Middle frontal gyrus (tissue), 1 donor: ENCODE results near the gene SSTR3.
"Not testable (repeated sequence)": the region's sequence is repeated elsewhere in the genome, so short reads cannot be mapped to it uniquely, and the experiment has no call there.

Experiments used
- DNase-seq: peaks from one replicate; pipeline ENCODE4 v3.0.0-alpha.2; 2015; ENCODE audit warnings: low spot score; ENCODE audit errors: extremely low spot score

SSTR3 gene

GRCh38 chr22:37212174-37212906 lies at the start of gene SSTR3:
Gene SSTR3 (minus strand): TSS chr22:37212477. CDS start chr22:37207803, 4,674 bp downstream.
- DNase-seq: no peak

GRCh38 chr22:37260901-37261336 lies 48.6 kb upstream of the SSTR3 start:
- DNase-seq: no peak

- no peak for DNase-seq
These were observed 48.0 kb upstream of the SSTR3 start for GRCh38 chr22:37260155-37260795.

- no peak for DNase-seq
These were observed 47.3 kb upstream of the SSTR3 start for GRCh38 chr22:37259540-37260029.

DNA sequence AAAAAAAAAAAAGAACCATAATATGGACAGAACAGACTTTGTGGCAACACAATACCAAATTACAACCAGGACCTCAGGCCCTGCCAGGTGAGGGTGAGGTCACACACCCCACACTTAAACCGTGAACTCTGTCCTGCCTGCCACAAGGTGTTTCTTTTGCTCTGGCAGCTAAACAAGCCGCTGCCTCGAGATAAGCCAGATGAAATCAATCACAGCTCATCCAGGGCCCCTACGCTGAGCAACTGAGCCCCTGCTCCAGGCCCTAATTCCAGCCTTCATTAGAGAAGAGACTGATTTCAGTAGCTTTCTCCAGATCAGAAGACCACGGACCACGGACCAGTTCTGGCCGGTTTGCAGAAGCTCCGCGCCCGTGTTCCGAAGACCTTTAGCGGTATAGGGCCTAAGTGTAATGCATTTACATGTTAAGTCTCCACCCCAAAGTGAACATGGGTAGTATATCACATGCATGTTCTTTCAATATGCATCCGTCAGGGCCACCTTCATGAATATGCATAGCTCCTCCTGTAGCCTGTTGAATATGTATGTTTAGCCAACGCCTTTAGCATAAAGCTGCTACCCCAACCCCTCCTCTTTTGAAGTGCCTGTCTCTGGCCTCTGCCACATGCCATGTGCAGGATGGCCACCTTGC lies 46.6 kb upstream of the SSTR3 start:
- DNase-seq: no peak

DNA sequence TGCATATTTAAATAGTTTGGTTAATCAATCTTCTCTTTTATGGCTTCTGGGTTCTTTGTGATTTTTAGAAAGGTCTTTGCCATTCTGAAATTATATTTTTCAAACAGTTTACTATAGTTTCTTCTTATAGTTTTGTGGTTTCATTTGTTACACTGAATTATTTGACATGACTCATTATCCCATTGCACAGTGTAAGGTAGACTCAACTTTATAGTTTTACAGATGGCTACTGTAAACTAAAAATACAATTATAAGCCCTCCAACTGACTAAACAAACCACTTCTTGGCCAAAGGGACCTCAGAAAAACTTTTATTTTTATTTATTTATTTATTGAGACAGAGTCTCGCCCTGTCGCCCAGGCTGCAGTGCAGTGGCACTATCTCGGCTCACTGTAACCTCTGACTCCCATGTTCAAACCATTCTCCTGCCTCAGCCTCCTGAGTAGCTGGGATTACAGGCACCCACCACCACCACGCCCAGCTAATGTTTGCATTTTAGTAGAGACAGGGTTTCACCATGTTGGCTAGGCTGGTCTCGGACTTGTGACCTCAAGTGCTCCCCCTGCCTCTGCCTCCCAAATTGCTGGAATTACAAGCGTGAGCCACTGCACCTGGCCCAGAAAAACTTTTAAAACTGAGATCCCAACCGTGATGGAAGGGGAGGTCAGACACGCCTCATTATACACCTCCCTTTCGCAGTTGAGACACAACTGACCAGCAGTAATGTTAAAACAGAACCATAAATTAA lies 45.9 kb upstream of the SSTR3 start:
- DNase-seq: no peak

- no peak for DNase-seq
These were observed 43.9 kb upstream of the SSTR3 start for GRCh38 chr22:37256075-37256726.

- no peak for DNase-seq
These were observed 43.3 kb upstream of the SSTR3 start for GRCh38 chr22:37255558-37256006.

DNA sequence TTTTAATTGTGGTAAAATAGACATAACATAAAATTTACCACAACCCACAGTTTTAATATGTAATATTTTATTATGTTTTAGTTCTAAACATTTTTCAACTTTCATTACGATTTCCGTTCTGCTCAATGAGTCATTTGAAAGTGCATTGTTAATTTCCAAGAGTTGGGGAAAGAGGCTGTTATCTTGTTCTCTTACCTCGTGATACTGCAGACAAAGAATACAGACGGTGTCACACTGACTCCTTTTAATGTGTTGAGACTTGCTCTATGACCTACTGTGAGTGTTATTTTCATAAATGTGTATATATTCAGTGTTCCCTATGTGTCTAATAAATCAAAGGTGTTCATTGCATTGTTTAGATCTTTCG lies 42.6 kb upstream of the SSTR3 start:
- no peak for DNase-seq

GRCh38 chr22:37254209-37254866 lies 42.1 kb upstream of the SSTR3 start:
- no peak for DNase-seq

DNA sequence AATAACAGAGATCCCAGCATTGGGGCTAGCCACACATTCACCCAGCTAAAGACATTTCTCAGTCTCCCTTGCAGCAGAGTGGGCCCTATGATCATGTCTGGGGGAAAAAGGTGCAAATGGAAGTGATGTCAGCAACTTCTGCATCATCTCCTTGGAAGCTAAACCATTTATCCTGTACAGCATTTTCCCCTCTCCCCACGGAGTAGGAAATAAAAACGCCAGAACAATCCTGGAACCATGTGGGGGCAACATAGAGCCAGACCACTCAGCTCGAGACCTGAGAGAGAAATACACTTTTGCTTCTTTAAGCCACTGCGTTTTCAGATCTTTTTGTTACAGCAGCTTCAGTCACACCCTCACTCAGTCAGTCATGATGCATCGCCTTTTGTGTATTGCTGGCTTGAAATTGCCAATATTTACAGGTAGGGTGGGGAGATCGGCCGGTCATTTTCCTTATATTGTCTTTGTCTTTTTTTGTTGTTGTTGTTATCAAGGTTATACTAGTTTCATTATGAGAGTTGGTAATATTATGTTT lies 40.9 kb upstream of the SSTR3 start:
- no peak for DNase-seq

DNA sequence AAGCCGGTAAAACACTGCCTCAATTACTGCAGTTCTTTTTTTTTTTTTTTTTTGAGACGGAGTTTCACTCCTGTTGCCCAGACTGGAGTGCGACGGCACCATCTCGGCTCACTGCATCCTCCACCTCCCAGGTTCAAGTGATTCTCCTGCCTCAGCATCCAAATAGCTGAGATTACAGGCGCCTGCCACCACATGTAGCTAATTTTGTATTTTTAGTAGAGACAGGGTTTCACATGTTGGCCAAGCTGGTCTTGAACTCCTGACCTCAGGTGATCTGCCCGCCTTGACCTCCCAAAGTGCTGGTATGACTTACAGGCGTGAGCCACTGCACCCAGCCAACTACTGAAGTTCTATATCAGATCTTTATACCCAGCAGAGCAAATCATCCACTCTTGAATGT lies 39.6 kb upstream of the SSTR3 start:
- DNase-seq: not testable (repeated sequence)

- DNase-seq: no peak
These were observed 37.7 kb upstream of the SSTR3 start for GRCh38 chr22:37249986-37250385.

- no peak for DNase-seq
These were observed 36.0 kb upstream of the SSTR3 start for GRCh38 chr22:37248251-37248650.

- no peak for DNase-seq
These were observed 33.5 kb upstream of the SSTR3 start for GRCh38 chr22:37245740-37246139.

GRCh38 chr22:37244922-37245722 lies 32.8 kb upstream of the SSTR3 start:
- no peak for DNase-seq

DNA sequence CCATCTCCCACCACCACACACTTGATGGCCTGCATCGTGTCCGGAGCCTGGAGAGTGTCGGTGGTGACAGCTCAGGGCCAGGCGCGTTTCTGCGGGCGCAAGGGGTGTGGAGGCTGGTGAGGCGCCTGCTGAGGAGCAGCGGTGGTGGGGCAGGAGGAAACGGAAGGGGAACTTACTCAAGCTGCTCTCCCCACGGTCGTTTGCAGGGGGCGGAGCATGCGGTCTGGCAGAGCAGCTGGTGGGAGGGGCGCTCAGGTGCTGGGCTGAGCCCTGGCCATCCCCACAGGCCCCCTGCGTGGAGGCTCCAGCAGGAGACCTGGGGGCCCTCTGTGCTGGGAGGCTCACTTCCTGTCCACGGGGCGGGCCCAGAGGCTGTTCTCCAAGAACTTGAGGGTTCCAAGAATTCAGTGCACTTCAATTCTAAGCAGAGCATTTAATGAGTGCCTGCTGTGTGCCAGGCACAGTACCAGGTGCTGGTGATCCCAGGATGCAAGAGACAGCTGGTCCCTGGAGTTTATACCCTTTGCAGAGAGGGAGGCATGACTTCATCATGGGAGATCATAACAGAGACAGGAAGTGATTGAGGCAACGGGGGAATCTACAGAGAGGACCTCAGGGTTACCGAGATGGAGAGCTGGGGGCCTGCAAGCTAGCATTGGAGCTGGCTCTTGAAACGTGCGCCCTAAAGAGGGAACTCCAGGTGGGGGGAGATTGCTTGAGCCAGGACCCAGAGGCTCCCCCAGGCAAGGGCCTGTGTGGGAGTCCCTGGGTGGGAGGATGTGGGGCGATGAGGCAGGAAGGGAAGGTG lies 32.0 kb upstream of the SSTR3 start, which contains the start of gene RAC2:
Gene RAC2 (minus strand): TSS at position 156 of the 808 bp plus-strand sequence. CDS start 121 bp downstream, at position 35.
- DNase-seq: no peak

- no peak for DNase-seq
These were observed 31.3 kb upstream of the SSTR3 start for GRCh38 chr22:37243402-37244113.
